Stimulated activated CD8-positive, alpha-beta memory T cell treated with anti-CD3 and anti-CD28 coated beads, Interleukin-12 subunit alpha, Interleukin-12 subunit beta, amount 100 ng/mL, for 24 hours (primary cell): ENCODE data around the gene GLT8D2.

Source experiments
- DNase-seq: peaks from one replicate; pipeline ENCODE4 v3.0.0-alpha.2; 2020; ENCODE audit errors: extremely low read depth

Gene GLT8D2

DNA sequence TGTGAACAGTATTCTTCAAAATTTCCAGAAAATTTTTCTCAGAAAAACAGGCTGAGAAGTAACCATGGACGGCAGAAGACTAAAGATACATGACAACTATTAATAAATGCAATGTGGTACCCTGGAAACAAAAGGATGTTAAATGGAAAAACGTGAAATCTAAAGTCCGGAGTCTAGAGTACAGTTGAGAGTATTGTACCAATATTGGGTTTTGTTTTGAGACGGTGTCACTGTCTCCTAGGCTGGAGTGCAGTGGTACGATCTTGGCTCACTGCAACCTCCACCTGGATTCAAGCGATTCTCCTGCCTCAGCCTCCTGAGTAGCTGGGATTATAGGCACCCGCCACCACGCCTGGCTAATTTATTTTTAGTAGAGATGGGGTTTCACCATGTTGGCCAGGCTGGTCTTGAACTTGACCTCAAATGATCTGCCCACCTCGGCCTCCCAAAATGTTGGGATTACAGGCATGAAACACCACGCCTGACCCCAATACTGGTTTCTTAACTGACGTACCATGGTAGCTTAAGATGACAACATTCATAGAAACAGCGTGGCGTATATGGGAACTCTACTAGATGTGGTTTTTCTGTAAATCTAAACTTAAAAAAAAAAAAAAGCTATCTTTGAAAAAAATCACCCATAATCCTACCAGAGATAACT, 101.1 kb downstream of the GLT8D2 start:
- DNase-seq: no peak

DNA sequence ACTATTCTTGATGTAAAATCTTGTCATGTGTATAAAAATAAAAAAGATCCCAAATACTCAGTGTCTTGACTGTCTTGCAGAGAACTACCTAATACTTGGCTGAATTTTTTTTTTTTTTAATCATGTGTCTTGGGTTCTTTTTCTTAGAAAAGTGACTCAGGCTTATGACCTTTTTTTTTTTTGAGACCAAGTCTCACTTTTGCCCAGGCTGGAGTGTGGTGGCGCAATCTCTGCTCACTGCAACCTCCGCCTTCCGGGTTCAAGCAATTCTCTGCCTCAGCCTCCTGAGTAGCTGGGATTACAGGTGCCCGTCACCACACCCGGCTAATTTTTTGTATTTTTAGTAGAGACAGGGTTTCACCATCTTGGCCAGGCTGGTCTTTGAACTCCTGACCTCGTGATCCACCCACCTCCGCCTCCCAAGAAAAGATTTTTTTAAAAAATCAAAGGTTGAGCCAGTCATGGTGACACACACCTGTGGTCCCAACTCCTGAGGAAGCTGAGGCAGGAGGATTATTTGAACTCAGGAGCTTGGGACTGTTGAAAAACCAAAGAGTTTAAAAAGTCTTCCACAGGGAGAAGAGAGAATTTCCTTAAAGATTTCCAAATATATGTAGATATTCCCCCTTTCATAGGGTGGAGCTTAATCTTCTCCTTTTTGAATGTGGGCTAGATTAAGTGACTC, 102.0 kb downstream of the GLT8D2 start:
- DNase-seq: no peak

DNA sequence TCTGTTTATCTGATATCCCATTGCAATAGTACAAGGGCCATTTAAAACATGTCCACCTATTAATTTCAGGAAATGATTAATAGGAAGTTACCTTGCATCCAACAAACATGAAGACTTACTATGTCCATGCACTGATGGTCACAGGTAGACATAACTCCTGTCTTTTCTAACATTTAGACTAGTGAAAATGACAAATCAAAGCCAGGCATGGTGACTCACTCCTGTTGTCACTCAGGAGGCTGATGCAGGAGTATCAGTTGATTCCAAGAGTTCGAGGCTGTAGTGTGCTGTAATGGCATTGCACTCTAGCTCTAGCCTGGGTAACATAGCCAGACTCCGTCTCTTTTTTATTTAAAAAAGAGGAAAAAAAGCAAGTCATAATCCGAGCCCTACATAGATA, 105.0 kb downstream of the GLT8D2 start:
- DNase-seq: no peak
